Activated CD8-positive, alpha-beta memory T cell treated with anti-CD3 and anti-CD28 coated beads, Interleukin-2, amount 50 U/mL, for 24 hours (primary cell): ENCODE data around the gene RILPL1.
"Not testable (repeated sequence)": the region's sequence is repeated elsewhere in the genome, so short reads cannot be mapped to it uniquely, and the experiment has no call there.

Source experiments
- DNase-seq: peaks from one replicate; pipeline ENCODE4 v3.0.0-alpha.2; 2020; ENCODE audit errors: extremely low read depth

The RILPL1 gene

GRCh38 chr12:123529686-123530085 lies 3.8 kb downstream of the RILPL1 start:
- no peak for DNase-seq

GRCh38 chr12:123528858-123529257 lies 4.7 kb downstream of the RILPL1 start:
- DNase-seq: no peak

GRCh38 chr12:123526542-123527080 lies 6.9 kb downstream of the RILPL1 start:
- no peak for DNase-seq

- no peak for DNase-seq
Measured at GRCh38 chr12:123524378-123524777, 9.1 kb downstream of the RILPL1 start.

- DNase-seq: no peak
Measured at GRCh38 chr12:123523518-123523917, 10.0 kb downstream of the RILPL1 start.

GRCh38 chr12:123522164-123522563 lies 11.4 kb downstream of the RILPL1 start:
- DNase-seq: no peak

GRCh38 chr12:123520567-123521474 lies 12.7 kb downstream of the RILPL1 start:
- DNase-seq: no peak

GRCh38 chr12:123519141-123520001 lies 14.1 kb downstream of the RILPL1 start:
- DNase-seq: no peak

GRCh38 chr12:123516216-123516780 lies 17.2 kb downstream of the RILPL1 start:
- DNase-seq: no peak

- DNase-seq: not testable (repeated sequence)
Measured at GRCh38 chr12:123514582-123515221, 18.8 kb downstream of the RILPL1 start.

GRCh38 chr12:123513805-123514204 lies 19.7 kb downstream of the RILPL1 start:
- no peak for DNase-seq

- DNase-seq: no peak
Measured at GRCh38 chr12:123512838-123513665, 20.5 kb downstream of the RILPL1 start.

GRCh38 chr12:123506843-123507236 lies 26.7 kb downstream of the RILPL1 start:
- no peak for DNase-seq

GRCh38 chr12:123506059-123506842 lies 27.3 kb downstream of the RILPL1 start:
- DNase-seq: no peak

GRCh38 chr12:123502163-123502704 lies 31.3 kb downstream of the RILPL1 start:
- no peak for DNase-seq

- no peak for DNase-seq
Measured at GRCh38 chr12:123499332-123499731, 34.2 kb downstream of the RILPL1 start.

GRCh38 chr12:123498126-123498825 lies 35.2 kb downstream of the RILPL1 start:
- no peak for DNase-seq

- no peak for DNase-seq
Measured at GRCh38 chr12:123497065-123497464, 36.5 kb downstream of the RILPL1 start.
